Measurements from ENCODE around the gene C2.

The C2 gene

GRCh38 chr6:31966506-31966905 is 39.0 kb downstream of the C2 start:
- Histone ChIP-seq H3K9ac (ENCODE audit: low read length in 5 of 5) (no peak overlapping the region), H3K4me3 (ENCODE audit: low read depth in 1 of 5, low read length in 5 of 5) (no peak overlapping the region), H3K36me3 (ENCODE audit: control insufficient read depth in 5 of 5, insufficient read depth in 5 of 5, low read length in 5 of 5) (peaks cover 0 to 93% (median 87%) of the 10 kb centered on the region in 5 donors), H3K4me1 (ENCODE audit: control insufficient read depth in 5 of 5, insufficient read depth in 5 of 5, low read length in 5 of 5) (peaks cover 0 to 17% (median 13%) of the 10 kb centered on the region in 5 donors), H3K9me3 (ENCODE audit: control insufficient read depth in 5 of 5, low read length in 5 of 5) (no peaks in the 10 kb centered on the region), H3K27ac (ENCODE audit: low read depth, low read length) (no peak overlapping the region), H3K27me3 (ENCODE audit: control insufficient read depth in 5 of 5, insufficient read depth in 4 of 5, low read length in 5 of 5) (no peaks in the 10 kb centered on the region)

- no peak overlapping the region for H3K9ac ChIP-seq (ENCODE audit: low read length in 5 of 5)
- no peak overlapping the region for H3K27ac ChIP-seq (ENCODE audit: low read depth, low read length)
- H3K4me1 ChIP-seq (ENCODE audit: control insufficient read depth in 5 of 5, insufficient read depth in 5 of 5, low read length in 5 of 5): peaks cover 0 to 23% (median 16%) of the 10 kb centered on the region in 5 donors
- no peaks in the 10 kb centered on the region for H3K27me3 ChIP-seq (ENCODE audit: control insufficient read depth in 5 of 5, insufficient read depth in 4 of 5, low read length in 5 of 5)
- H3K36me3 ChIP-seq (ENCODE audit: control insufficient read depth in 5 of 5, insufficient read depth in 5 of 5, low read length in 5 of 5): peaks cover 0 to 85% (median 79%) of the 10 kb centered on the region in 5 donors
- no peaks in the 10 kb centered on the region for H3K9me3 ChIP-seq (ENCODE audit: control insufficient read depth in 5 of 5, low read length in 5 of 5)
- H3K4me3 ChIP-seq (ENCODE audit: low read depth in 1 of 5, low read length in 5 of 5): no peak overlapping the region
Observed at GRCh38 chr6:31966997-31967925, 39.7 kb downstream of the C2 start.

- H3K27me3 ChIP-seq (ENCODE audit: control insufficient read depth in 5 of 5, insufficient read depth in 4 of 5, low read length in 5 of 5): no peaks in the 10 kb centered on the region
- peaks cover 0 to 79% (median 73%) of the 10 kb centered on the region in 5 donors for H3K36me3 ChIP-seq (ENCODE audit: control insufficient read depth in 5 of 5, insufficient read depth in 5 of 5, low read length in 5 of 5)
- no peaks in the 10 kb centered on the region for H3K9me3 ChIP-seq (ENCODE audit: control insufficient read depth in 5 of 5, low read length in 5 of 5)
- H3K27ac ChIP-seq (ENCODE audit: low read depth, low read length): no peak overlapping the region
- peaks cover 1 to 29% (median 21%) of the 10 kb centered on the region in 5 donors for H3K4me1 ChIP-seq (ENCODE audit: control insufficient read depth in 5 of 5, insufficient read depth in 5 of 5, low read length in 5 of 5)
- H3K4me3 ChIP-seq (ENCODE audit: low read depth in 1 of 5, low read length in 5 of 5): no peak overlapping the region
- no peak overlapping the region for H3K9ac ChIP-seq (ENCODE audit: low read length in 5 of 5)
Observed at GRCh38 chr6:31967926-31968320, 40.4 kb downstream of the C2 start.

GRCh38 chr6:31968326-31968725 is 40.8 kb downstream of the C2 start:
- H3K4me3 ChIP-seq (ENCODE audit: low read depth in 1 of 5, low read length in 5 of 5): no peak overlapping the region
- H3K27ac ChIP-seq (ENCODE audit: low read depth, low read length): no peak overlapping the region
- peaks cover 0 to 75% (median 69%) of the 10 kb centered on the region in 5 donors for H3K36me3 ChIP-seq (ENCODE audit: control insufficient read depth in 5 of 5, insufficient read depth in 5 of 5, low read length in 5 of 5)
- peaks cover 3 to 33% (median 25%) of the 10 kb centered on the region in 5 donors for H3K4me1 ChIP-seq (ENCODE audit: control insufficient read depth in 5 of 5, insufficient read depth in 5 of 5, low read length in 5 of 5)
- H3K9me3 ChIP-seq (ENCODE audit: control insufficient read depth in 5 of 5, low read length in 5 of 5): no peaks in the 10 kb centered on the region
- H3K9ac ChIP-seq (ENCODE audit: low read length in 5 of 5): no peak overlapping the region
- H3K27me3 ChIP-seq (ENCODE audit: control insufficient read depth in 5 of 5, insufficient read depth in 4 of 5, low read length in 5 of 5): no peaks in the 10 kb centered on the region

GRCh38 chr6:31968791-31969711 is 41.5 kb downstream of the C2 start:
- H3K4me3 ChIP-seq (ENCODE audit: low read depth in 1 of 5, low read length in 5 of 5): no peak overlapping the region
- peaks cover 0 to 68% (median 62%) of the 10 kb centered on the region in 5 donors for H3K36me3 ChIP-seq (ENCODE audit: control insufficient read depth in 5 of 5, insufficient read depth in 5 of 5, low read length in 5 of 5)
- H3K9me3 ChIP-seq (ENCODE audit: control insufficient read depth in 5 of 5, low read length in 5 of 5): no peaks in the 10 kb centered on the region
- H3K27me3 ChIP-seq (ENCODE audit: control insufficient read depth in 5 of 5, insufficient read depth in 4 of 5, low read length in 5 of 5): no peaks in the 10 kb centered on the region
- H3K4me1 ChIP-seq (ENCODE audit: control insufficient read depth in 5 of 5, insufficient read depth in 5 of 5, low read length in 5 of 5): peaks cover 3 to 35% (median 27%) of the 10 kb centered on the region in 5 donors
- H3K27ac ChIP-seq (ENCODE audit: low read depth, low read length): no peak overlapping the region
- no peak overlapping the region for H3K9ac ChIP-seq (ENCODE audit: low read length in 5 of 5)

- H3K27ac ChIP-seq (ENCODE audit: low read depth, low read length): peak overlapping the region; percentile 94
- H3K4me3 ChIP-seq (ENCODE audit: low read depth in 1 of 5, low read length in 5 of 5): peak overlapping the region in 1 of 5 donors; percentile 85
- H3K4me1 ChIP-seq (ENCODE audit: control insufficient read depth in 5 of 5, insufficient read depth in 5 of 5, low read length in 5 of 5): peaks cover 3 to 35% (median 27%) of the 10 kb centered on the region in 5 donors
- H3K9ac ChIP-seq (ENCODE audit: low read length in 5 of 5): peak overlapping the region in 1 of 5 donors; percentile 78
- no peaks in the 10 kb centered on the region for H3K27me3 ChIP-seq (ENCODE audit: control insufficient read depth in 5 of 5, insufficient read depth in 4 of 5, low read length in 5 of 5)
- H3K36me3 ChIP-seq (ENCODE audit: control insufficient read depth in 5 of 5, insufficient read depth in 5 of 5, low read length in 5 of 5): peaks cover 0 to 59% (median 55%) of the 10 kb centered on the region in 5 donors
- H3K9me3 ChIP-seq (ENCODE audit: control insufficient read depth in 5 of 5, low read length in 5 of 5): no peaks in the 10 kb centered on the region
Observed at GRCh38 chr6:31969712-31970603, 42.4 kb downstream of the C2 start.

GRCh38 chr6:31970604-31971271 is 43.2 kb downstream of the C2 start:
- peaks cover 3 to 35% (median 27%) of the 10 kb centered on the region in 5 donors for H3K4me1 ChIP-seq (ENCODE audit: control insufficient read depth in 5 of 5, insufficient read depth in 5 of 5, low read length in 5 of 5)
- H3K9ac ChIP-seq (ENCODE audit: low read length in 5 of 5): peak overlapping the region; percentile 77 to 92 (median 80)
- no peaks in the 10 kb centered on the region for H3K9me3 ChIP-seq (ENCODE audit: control insufficient read depth in 5 of 5, low read length in 5 of 5)
- H3K27me3 ChIP-seq (ENCODE audit: control insufficient read depth in 5 of 5, insufficient read depth in 4 of 5, low read length in 5 of 5): no peaks in the 10 kb centered on the region
- H3K4me3 ChIP-seq (ENCODE audit: low read depth in 1 of 5, low read length in 5 of 5): peak overlapping the region in 4 of 5 donors; percentile 85 to 93 (median 90)
- H3K27ac ChIP-seq (ENCODE audit: low read depth, low read length): peak overlapping the region; percentile 94
- peaks cover 0 to 51% (median 48%) of the 10 kb centered on the region in 5 donors for H3K36me3 ChIP-seq (ENCODE audit: control insufficient read depth in 5 of 5, insufficient read depth in 5 of 5, low read length in 5 of 5)

GRCh38 chr6:31971279-31971992 is 43.9 kb downstream of the C2 start:
- Histone ChIP-seq H3K4me3 (ENCODE audit: low read depth in 1 of 5, low read length in 5 of 5) (peak overlapping the region; percentile 85 to 93 (median 89)), H3K36me3 (ENCODE audit: control insufficient read depth in 5 of 5, insufficient read depth in 5 of 5, low read length in 5 of 5) (peaks cover 0 to 44% (median 41%) of the 10 kb centered on the region in 5 donors), H3K27me3 (ENCODE audit: control insufficient read depth in 5 of 5, insufficient read depth in 4 of 5, low read length in 5 of 5) (no peaks in the 10 kb centered on the region), H3K27ac (ENCODE audit: low read depth, low read length) (peak overlapping the region; percentile 94), H3K9ac (ENCODE audit: low read length in 5 of 5) (peak overlapping the region; percentile 77 to 92 (median 80)), H3K4me1 (ENCODE audit: control insufficient read depth in 5 of 5, insufficient read depth in 5 of 5, low read length in 5 of 5) (peaks cover 3 to 35% (median 27%) of the 10 kb centered on the region in 5 donors), H3K9me3 (ENCODE audit: control insufficient read depth in 5 of 5, low read length in 5 of 5) (no peaks in the 10 kb centered on the region)
